Panc1 (cell line): ENCODE data around the gene PLBD1.

ENCODE experiments used
- CTCF ChIP-seq: fragments of 450-650 bp; IDR thresholded peaks from 2 replicates; pipeline ENCODE4 v1.5.1; 2017; ENCODE audit warnings: mild to moderate bottlenecking
- POLR2AphosphoS5 ChIP-seq: IDR thresholded peaks from 2 replicates; pipeline ENCODE4 v1.6.1; 2012; ENCODE audit warnings: mild to moderate bottlenecking, low read depth, low read length, moderate library complexity

GRCh38 chr12:14537088-14537487, 30.6 kb downstream of the PLBD1 start:
- no peak for TF ChIP-seq CTCF
- no peak for TF ChIP-seq POLR2AphosphoS5
